HepG2 (cell line): Measurements from ENCODE around the gene BBS1. TPM values are rescaled to one million over a fixed set of nuclear protein-coding genes. Genes with fewer than 3 reads are reported as not detected.
A peak's percentile ranks its signal among the peaks of the same experiment; 100 is the strongest.

Experiments used
- CENPX ChIP-seq: sonication (generic); formaldehyde crosslinking; IDR thresholded peaks from 2 replicates; pipeline ENCODE4 v1.9.0; 2021; ENCODE audit warnings: mild to moderate bottlenecking, missing genetic modification reagents, moderate library complexity
- ELF3 ChIP-seq: IDR thresholded peaks from 2 replicates; pipeline ENCODE4 v1.6.1; 2016; ENCODE audit warnings: missing genetic modification reagents, missing compliant biosample characterization
- HOXD1 ChIP-seq: sonication (generic); formaldehyde crosslinking; IDR thresholded peaks from 2 replicates; pipeline ENCODE4 v1.5.0; 2020; ENCODE audit warnings: missing genetic modification reagents
- NAIF1 ChIP-seq: sonication (generic); formaldehyde crosslinking; IDR thresholded peaks from 2 replicates; pipeline ENCODE4 v1.5.0; 2020; ENCODE audit warnings: mild to moderate bottlenecking, missing genetic modification reagents, borderline replicate concordance
- PCBP1 ChIP-seq: fragments of 200-400 bp; formaldehyde crosslinking; IDR thresholded peaks from 2 replicates; pipeline ENCODE4 v1.6.1; 2017; ENCODE audit warnings: mild to moderate bottlenecking, low read depth, low read length, borderline replicate concordance
- PHF20 ChIP-seq: sonication (generic); formaldehyde crosslinking; IDR thresholded peaks from 2 replicates; pipeline ENCODE4 v1.5.0; 2020; ENCODE audit warnings: mild to moderate bottlenecking, missing genetic modification reagents
- RBM22 ChIP-seq: fragments of 200-400 bp; formaldehyde crosslinking; optimal IDR thresholded peaks from 2 replicates; pipeline ENCODE3; 2017; ENCODE audit warnings: mild to moderate bottlenecking, low read length, moderate library complexity
- SIX4 ChIP-seq: sonication (generic); formaldehyde crosslinking; IDR thresholded peaks from 2 replicates; pipeline ENCODE4 v1.4.0; 2020; ENCODE audit warnings: missing genetic modification reagents
- SOX13 ChIP-seq, 3 experiments: fragments of 450-650 bp in 1 of 3; sonication (generic) in 1 of 3; formaldehyde crosslinking in 1 of 3; IDR thresholded peaks in 2 of 3; conservative IDR thresholded peaks in 1 of 3; 2 replicates each; pipeline versions ENCODE4 v1.5.0 to v1.6.1; 2016 to 2020; ENCODE audit warnings: antibody characterized with exemption in 1 of 3, mild to moderate bottlenecking in 1 of 3, missing compliant biosample characterization in 1 of 3, missing genetic modification reagents in 1 of 3, moderate library complexity in 1 of 3
- TAF15 ChIP-seq: fragments of 200-400 bp; formaldehyde crosslinking; IDR thresholded peaks from one replicate; pipeline ENCODE4 v1.6.1; 2018; ENCODE audit warnings: mild to moderate bottlenecking, low read depth, low read length; ENCODE audit not compliant: poor library complexity, severe bottlenecking
- ZBTB20 ChIP-seq: sonication (generic); formaldehyde crosslinking; IDR thresholded peaks from 2 replicates; pipeline ENCODE4 v1.8.1; 2023; ENCODE audit warnings: missing genetic modification reagents, low read depth, mild to moderate bottlenecking, borderline replicate concordance
- ZNF251 ChIP-seq: sonication (generic); formaldehyde crosslinking; IDR thresholded peaks from 2 replicates; pipeline ENCODE4 v1.9.0; 2021; ENCODE audit warnings: mild to moderate bottlenecking, missing genetic modification reagents
- ZNF546 ChIP-seq: sonication (generic); formaldehyde crosslinking; conservative IDR thresholded peaks from 2 replicates; pipeline ENCODE4 v1.8.1; 2023; ENCODE audit warnings: mild to moderate bottlenecking, missing genetic modification reagents
- ZNF780A ChIP-seq: sonication (generic); formaldehyde crosslinking; IDR thresholded peaks from 2 replicates; pipeline ENCODE4 v1.8.0; 2022; ENCODE audit warnings: mild to moderate bottlenecking, missing genetic modification reagents, moderate library complexity
- polyA plus RNA-seq, 8 experiments: library from polyadenylated mRNA; depleted of rRNA in 3 of 8; stranded (reverse) in 7 of 8; unstranded in 1 of 8; fragments of >200 nt; fragmentation: Illumina TruSeq in 4 of 8; extraction: Trizol in 4 of 8; gene quantifications; 2 replicates each; pipeline versions ENCODE4 v1.2.1 to v1.2.3, GENCODE V29; 2011 to 2016; ENCODE audit warnings: low read depth in 4 of 8, missing spikeins in 1 of 8, mixed read lengths in 1 of 8; ENCODE audit not compliant: insufficient read depth in 1 of 8
- total RNA-seq, 5 experiments: library from RNA; depleted of rRNA; stranded (reverse); fragments of >200 nt; fragmentation: Illumina TruSeq; extraction: Trizol; gene quantifications; 2 replicates each; pipeline ENCODE4 v1.2.3, GENCODE V29; 2016; ENCODE audit warnings: low read depth in 1 of 5
- TF ChIP-seq, protein P1 (sequence below): sonication (generic); formaldehyde crosslinking; IDR thresholded peaks from 2 replicates; pipeline ENCODE4 v1.5.0; 2020; ENCODE audit warnings: mild to moderate bottlenecking, missing genetic modification reagents, borderline replicate concordance

The BBS1 gene
- total and polyA plus RNA-seq, 2 of the 13 experiments (the other 11 are each of a cell fraction or from before 2014, with no cell fraction given) = 11.7 to 14.1 TPM

DNA sequence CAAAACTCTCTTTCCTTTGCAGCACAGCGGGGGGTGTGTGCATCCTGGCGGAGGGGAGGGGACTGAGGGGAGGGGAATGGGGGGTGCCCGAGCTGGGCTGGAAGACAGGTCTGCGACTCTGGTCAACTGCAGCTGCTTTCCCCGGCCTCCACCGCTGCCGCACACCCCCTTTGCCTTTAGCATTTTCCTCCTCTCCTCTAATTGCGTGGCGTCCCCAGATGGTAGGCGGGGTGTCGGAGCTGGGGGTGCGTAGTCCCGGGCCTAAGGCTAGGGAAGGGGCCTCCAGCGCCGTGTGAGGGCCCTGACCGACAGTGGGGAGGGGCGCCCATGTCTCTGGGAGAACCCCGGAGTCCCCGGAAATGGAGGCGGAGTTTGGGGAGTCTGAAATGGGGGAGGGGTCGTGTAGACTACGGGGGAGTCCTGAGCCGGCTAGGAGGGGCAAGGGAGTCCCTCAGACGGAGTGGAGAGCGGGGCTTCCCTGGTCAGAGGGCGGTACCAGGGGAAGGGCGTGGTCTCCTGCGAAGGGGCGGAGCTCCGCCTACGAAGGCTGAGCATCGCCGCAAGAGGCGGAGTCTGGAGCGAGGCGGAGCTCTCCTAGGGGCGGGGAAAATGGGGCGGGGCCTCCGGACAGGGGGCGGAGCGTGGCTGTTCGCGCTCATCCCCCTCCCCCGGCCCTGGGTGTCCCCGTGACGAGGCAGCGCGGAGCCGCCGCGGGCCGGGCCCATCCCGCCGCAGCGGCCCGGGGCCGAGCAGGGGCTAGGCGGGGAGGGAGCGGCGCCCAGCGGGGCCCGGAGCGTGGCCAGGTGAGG lies 44.0 kb upstream of the BBS1 start, which contains the start of gene PELI3 (continued):
- TF ChIP-seq, protein P1, sequence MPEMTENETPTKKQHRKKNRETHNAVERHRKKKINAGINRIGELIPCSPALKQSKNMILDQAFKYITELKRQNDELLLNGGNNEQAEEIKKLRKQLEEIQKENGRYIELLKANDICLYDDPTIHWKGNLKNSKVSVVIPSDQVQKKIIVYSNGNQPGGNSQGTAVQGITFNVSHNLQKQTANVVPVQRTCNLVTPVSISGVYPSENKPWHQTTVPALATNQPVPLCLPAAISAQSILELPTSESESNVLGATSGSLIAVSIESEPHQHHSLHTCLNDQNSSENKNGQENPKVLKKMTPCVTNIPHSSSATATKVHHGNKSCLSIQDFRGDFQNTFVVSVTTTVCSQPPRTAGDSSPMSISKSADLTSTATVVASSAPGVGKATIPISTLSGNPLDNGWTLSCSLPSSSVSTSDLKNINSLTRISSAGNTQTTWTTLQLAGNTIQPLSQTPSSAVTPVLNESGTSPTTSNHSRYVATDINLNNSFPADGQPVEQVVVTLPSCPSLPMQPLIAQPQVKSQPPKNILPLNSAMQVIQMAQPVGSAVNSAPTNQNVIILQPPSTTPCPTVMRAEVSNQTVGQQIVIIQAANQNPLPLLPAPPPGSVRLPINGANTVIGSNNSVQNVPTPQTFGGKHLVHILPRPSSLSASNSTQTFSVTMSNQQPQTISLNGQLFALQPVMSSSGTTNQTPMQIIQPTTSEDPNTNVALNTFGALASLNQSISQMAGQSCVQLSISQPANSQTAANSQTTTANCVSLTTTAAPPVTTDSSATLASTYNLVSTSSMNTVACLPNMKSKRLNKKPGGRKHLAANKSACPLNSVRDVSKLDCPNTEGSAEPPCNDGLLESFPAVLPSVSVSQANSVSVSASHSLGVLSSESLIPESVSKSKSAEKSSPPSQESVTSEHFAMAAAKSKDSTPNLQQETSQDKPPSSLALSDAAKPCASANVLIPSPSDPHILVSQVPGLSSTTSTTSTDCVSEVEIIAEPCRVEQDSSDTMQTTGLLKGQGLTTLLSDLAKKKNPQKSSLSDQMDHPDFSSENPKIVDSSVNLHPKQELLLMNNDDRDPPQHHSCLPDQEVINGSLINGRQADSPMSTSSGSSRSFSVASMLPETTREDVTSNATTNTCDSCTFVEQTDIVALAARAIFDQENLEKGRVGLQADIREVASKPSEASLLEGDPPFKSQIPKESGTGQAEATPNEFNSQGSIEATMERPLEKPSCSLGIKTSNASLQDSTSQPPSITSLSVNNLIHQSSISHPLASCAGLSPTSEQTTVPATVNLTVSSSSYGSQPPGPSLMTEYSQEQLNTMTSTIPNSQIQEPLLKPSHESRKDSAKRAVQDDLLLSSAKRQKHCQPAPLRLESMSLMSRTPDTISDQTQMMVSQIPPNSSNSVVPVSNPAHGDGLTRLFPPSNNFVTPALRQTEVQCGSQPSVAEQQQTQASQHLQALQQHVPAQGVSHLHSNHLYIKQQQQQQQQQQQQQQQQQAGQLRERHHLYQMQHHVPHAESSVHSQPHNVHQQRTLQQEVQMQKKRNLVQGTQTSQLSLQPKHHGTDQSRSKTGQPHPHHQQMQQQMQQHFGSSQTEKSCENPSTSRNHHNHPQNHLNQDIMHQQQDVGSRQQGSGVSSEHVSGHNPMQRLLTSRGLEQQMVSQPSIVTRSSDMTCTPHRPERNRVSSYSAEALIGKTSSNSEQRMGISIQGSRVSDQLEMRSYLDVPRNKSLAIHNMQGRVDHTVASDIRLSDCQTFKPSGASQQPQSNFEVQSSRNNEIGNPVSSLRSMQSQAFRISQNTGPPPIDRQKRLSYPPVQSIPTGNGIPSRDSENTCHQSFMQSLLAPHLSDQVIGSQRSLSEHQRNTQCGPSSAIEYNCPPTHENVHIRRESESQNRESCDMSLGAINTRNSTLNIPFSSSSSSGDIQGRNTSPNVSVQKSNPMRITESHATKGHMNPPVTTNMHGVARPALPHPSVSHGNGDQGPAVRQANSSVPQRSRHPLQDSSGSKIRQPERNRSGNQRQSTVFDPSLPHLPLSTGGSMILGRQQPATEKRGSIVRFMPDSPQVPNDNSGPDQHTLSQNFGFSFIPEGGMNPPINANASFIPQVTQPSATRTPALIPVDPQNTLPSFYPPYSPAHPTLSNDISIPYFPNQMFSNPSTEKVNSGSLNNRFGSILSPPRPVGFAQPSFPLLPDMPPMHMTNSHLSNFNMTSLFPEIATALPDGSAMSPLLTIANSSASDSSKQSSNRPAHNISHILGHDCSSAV (CRISPR knock-in tag) = no peak
- TF ChIP-seq ZNF251 (CRISPR knock-in tag) = no peak
- TF ChIP-seq NAIF1 (CRISPR knock-in tag) = 0 out of 2 replicates have a peak, but pooled peaks have one; percentile 24
- TF ChIP-seq HOXD1 = no peak
- no peak for TF ChIP-seq ELF3 (CRISPR knock-in tag)
- no peak for TF ChIP-seq SOX13 (IDR thresholded peaks at IDR 0.05)
- TF ChIP-seq SOX13 (CRISPR knock-in tag; conservative IDR thresholded peaks at IDR 0.05 in 1 of 2, IDR thresholded peaks at IDR 0.05 in 1 of 2) = no peak
- TF ChIP-seq TAF15 = no peak
- no peak for TF ChIP-seq ZBTB20
- no peak for TF ChIP-seq ZNF546 (CRISPR knock-in tag)
- no peak for TF ChIP-seq ZNF780A (CRISPR knock-in tag)
- TF ChIP-seq RBM22 = no peak
- TF ChIP-seq PCBP1 = 0 out of 2 replicates have a peak, but pooled peaks have one; percentile 19
- TF ChIP-seq SIX4 = no peak
- no peak for TF ChIP-seq PHF20 (CRISPR knock-in tag)
- no peak for TF ChIP-seq CENPX (CRISPR knock-in tag)
